Stimulated activated CD8-positive, alpha-beta memory T cell treated with anti-CD3 and anti-CD28 coated beads, Interleukin-15, amount 100 ng/mL, for 4 hours (primary cell): Measurements from ENCODE around the gene GJA9.

Experiments used
- DNase-seq, 2 donors: peaks; one replicate each; pipeline ENCODE4 v3.0.0-alpha.2; 2020; ENCODE audit warnings: low read depth in 2 of 2

Gene GJA9

DNA sequence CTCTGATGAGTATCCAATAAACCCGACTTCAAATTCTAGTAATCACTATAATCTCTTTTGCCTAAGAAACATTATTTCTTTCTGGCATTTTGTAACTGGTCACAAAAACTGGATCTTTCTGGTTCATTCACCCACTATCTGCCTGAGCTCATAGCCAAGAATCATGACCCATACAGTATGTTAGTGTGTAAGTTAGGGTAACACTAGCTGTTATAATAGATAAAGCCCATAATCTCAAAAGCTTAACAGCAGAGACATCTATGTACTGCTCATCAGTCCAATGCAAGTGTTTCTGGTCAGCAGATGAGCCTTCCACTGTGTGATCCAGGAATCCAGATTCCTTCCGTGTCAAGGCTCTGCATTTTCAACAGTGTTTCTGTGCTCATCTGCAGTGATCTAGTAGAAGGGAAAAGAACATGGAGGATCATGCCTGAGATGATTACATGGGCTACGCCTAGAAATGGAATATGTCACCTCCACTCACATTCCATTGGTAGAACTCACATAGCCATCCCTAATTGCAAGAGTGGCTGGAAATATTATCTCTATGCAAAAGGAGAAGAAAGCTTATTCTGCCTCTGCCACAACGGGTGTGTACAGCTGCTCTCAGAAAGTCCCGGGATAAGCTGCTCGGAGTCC is 49.5 kb downstream of the GJA9 start:
- DNase-seq, result no peak

GRCh38 chr1:38829368-38829767 is 52.0 kb downstream of the GJA9 start:
- no peak for DNase-seq

- DNase-seq, result no peak
Observed at GRCh38 chr1:38827318-38827717, 54.1 kb downstream of the GJA9 start.

DNA sequence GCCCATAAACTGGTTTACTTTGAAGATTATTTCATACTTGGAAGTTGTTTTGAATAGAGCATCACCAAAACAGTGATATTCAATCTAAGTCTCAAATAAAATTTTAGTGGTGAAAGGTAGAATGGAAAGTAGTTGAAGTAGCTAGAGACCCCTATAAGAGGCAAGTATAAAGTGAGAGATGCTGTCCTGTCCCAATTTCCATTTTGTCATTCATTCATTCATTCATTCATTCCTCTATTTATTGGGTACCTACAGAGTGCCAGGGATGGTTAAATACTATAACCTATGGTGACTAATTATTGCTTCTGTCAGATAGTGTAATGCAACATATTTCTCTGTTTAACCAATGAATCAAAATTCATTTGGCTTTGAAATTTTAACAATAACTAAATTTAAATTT is 54.5 kb downstream of the GJA9 start:
- DNase-seq, result no peak

- DNase-seq, result no peak
Observed at GRCh38 chr1:38826262-38826661, 55.1 kb downstream of the GJA9 start.
